HepG2 (cell line): Measurements from ENCODE around the gene SLC36A2. TPM values are rescaled to one million over a fixed set of nuclear protein-coding genes. Genes with fewer than 3 reads are reported as not detected.

Source experiments
- ARID2 ChIP-seq: sonication (generic); formaldehyde crosslinking; IDR thresholded peaks from 2 replicates; pipeline ENCODE4 v1.8.1; 2022; ENCODE audit warnings: mild to moderate bottlenecking, missing genetic modification reagents, borderline replicate concordance
- ARNT ChIP-seq: fragments of 450-650 bp; IDR thresholded peaks from 2 replicates; pipeline ENCODE4 v1.6.1; 2017
- CCAR2 ChIP-seq: fragments of 200-400 bp; formaldehyde crosslinking; optimal IDR thresholded peaks from 2 replicates; pipeline ENCODE3; 2018; ENCODE audit warnings: low read depth, mild to moderate bottlenecking, low read length, moderate library complexity
- FOSL2 ChIP-seq: sonication (generic); formaldehyde crosslinking; IDR thresholded peaks from 2 replicates; pipeline ENCODE4 v1.4.0; 2020; ENCODE audit warnings: missing genetic modification reagents
- GZF1 ChIP-seq: sonication (generic); formaldehyde crosslinking; IDR thresholded peaks from 2 replicates; pipeline ENCODE4 v1.5.1; 2020; ENCODE audit warnings: mild to moderate bottlenecking, missing genetic modification reagents
- MAFG ChIP-seq: sonication (generic); formaldehyde crosslinking; IDR thresholded peaks from 2 replicates; pipeline ENCODE4 v1.5.1; 2020; ENCODE audit warnings: mild to moderate bottlenecking, missing genetic modification reagents
- SMC3 ChIP-seq: IDR thresholded peaks from 2 replicates; pipeline ENCODE4 v1.6.1; 2011; ENCODE audit warnings: low read length, improper control_type of control experiment
- TAF1 ChIP-seq: sonication (generic); formaldehyde crosslinking; IDR thresholded peaks from 2 replicates; pipeline ENCODE4 v1.4.0; 2020; ENCODE audit warnings: missing genetic modification reagents
- ZNF333 ChIP-seq: sonication (generic); formaldehyde crosslinking; IDR thresholded peaks from 2 replicates; pipeline ENCODE4 v1.4.0; 2020; ENCODE audit warnings: mild to moderate bottlenecking, missing genetic modification reagents, borderline replicate concordance
- ZNF644 ChIP-seq: IDR thresholded peaks from 2 replicates; pipeline ENCODE4 v1.6.1; 2016; ENCODE audit warnings: low read depth
- polyA plus RNA-seq, 8 experiments: library from polyadenylated mRNA; depleted of rRNA in 3 of 8; stranded (reverse) in 7 of 8; unstranded in 1 of 8; fragments of >200 nt; fragmentation: Illumina TruSeq in 4 of 8; extraction: Trizol in 4 of 8; gene quantifications; 2 replicates each; pipeline versions ENCODE4 v1.2.1 to v1.2.3, GENCODE V29; 2011 to 2016; ENCODE audit warnings: low read depth in 4 of 8, missing spikeins in 1 of 8, mixed read lengths in 1 of 8; ENCODE audit not compliant: insufficient read depth in 1 of 8
- total RNA-seq, 5 experiments: library from RNA; depleted of rRNA; stranded (reverse); fragments of >200 nt; fragmentation: Illumina TruSeq; extraction: Trizol; gene quantifications; 2 replicates each; pipeline ENCODE4 v1.2.3, GENCODE V29; 2016; ENCODE audit warnings: low read depth in 1 of 5
- TF ChIP-seq, protein P1 (sequence below): sonication (generic); IDR thresholded peaks from 2 replicates; pipeline ENCODE4 v1.6.1; 2016; ENCODE audit warnings: low read depth, borderline replicate concordance
- TF ChIP-seq, protein P2 (sequence below): sonication (generic); formaldehyde crosslinking; IDR thresholded peaks from 2 replicates; pipeline ENCODE4 v1.5.0; 2020; ENCODE audit warnings: mild to moderate bottlenecking, missing genetic modification reagents
- TF ChIP-seq, protein P3 (sequence below): sonication (generic); formaldehyde crosslinking; IDR thresholded peaks from 2 replicates; pipeline ENCODE4 v1.4.0; 2020; ENCODE audit warnings: missing genetic modification reagents

SLC36A2 gene
- total and polyA plus RNA-seq, 2 of the 13 experiments (the other 11 are each of a cell fraction or from before 2014, with no cell fraction given) = 0.03 TPM; not detected in 1

DNA sequence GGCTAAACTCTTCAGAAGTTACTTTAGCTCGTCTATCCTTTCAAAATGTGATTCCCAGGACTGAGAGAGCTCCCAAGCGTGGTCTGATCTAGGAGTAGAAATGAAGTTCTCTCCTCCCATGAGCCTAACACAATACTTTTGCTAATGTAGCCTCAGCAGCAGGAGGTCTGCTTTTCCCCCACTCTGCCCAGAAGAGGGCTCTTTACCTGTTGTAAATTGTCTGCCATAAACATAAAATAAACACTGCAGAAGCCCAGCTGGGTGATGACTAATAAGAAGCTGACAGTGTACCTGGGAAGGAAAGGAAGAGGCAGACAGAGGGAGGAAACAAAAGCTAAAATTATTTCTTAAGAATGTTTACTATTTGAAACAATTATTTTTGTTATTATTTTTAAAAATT, 59.2 kb downstream of the SLC36A2 start (continued):
- TF ChIP-seq ZNF333 (CRISPR knock-in tag) (no peak), FOSL2 (CRISPR knock-in tag) (peak; percentile 52), SMC3 (peak; percentile 13; the same call in 1 of the 2 replicates), ARID2 (CRISPR knock-in tag) (no peak), TAF1 (CRISPR knock-in tag) (no peak), MAFG (no peak), ZNF644 (CRISPR knock-in tag) (no peak), CCAR2 (no peak), GZF1 (CRISPR knock-in tag) (no peak), ARNT (no peak)
- TF ChIP-seq, protein P1, sequence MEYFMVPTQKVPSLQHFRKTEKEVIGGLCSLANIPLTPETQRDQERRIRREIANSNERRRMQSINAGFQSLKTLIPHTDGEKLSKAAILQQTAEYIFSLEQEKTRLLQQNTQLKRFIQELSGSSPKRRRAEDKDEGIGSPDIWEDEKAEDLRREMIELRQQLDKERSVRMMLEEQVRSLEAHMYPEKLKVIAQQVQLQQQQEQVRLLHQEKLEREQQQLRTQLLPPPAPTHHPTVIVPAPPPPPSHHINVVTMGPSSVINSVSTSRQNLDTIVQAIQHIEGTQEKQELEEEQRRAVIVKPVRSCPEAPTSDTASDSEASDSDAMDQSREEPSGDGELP = peak; percentile 68
- TF ChIP-seq, protein P2, sequence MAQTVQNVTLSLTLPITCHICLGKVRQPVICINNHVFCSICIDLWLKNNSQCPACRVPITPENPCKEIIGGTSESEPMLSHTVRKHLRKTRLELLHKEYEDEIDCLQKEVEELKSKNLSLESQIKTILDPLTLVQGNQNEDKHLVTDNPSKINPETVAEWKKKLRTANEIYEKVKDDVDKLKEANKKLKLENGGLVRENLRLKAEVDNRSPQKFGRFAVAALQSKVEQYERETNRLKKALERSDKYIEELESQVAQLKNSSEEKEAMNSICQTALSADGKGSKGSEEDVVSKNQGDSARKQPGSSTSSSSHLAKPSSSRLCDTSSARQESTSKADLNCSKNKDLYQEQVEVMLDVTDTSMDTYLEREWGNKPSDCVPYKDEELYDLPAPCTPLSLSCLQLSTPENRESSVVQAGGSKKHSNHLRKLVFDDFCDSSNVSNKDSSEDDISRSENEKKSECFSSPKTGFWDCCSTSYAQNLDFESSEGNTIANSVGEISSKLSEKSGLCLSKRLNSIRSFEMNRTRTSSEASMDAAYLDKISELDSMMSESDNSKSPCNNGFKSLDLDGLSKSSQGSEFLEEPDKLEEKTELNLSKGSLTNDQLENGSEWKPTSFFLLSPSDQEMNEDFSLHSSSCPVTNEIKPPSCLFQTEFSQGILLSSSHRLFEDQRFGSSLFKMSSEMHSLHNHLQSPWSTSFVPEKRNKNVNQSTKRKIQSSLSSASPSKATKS = no peak
- TF ChIP-seq, protein P3, sequence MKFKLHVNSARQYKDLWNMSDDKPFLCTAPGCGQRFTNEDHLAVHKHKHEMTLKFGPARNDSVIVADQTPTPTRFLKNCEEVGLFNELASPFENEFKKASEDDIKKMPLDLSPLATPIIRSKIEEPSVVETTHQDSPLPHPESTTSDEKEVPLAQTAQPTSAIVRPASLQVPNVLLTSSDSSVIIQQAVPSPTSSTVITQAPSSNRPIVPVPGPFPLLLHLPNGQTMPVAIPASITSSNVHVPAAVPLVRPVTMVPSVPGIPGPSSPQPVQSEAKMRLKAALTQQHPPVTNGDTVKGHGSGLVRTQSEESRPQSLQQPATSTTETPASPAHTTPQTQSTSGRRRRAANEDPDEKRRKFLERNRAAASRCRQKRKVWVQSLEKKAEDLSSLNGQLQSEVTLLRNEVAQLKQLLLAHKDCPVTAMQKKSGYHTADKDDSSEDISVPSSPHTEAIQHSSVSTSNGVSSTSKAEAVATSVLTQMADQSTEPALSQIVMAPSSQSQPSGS = no peak
